ENCODE measurements around the gene GSTT2.

DNA sequence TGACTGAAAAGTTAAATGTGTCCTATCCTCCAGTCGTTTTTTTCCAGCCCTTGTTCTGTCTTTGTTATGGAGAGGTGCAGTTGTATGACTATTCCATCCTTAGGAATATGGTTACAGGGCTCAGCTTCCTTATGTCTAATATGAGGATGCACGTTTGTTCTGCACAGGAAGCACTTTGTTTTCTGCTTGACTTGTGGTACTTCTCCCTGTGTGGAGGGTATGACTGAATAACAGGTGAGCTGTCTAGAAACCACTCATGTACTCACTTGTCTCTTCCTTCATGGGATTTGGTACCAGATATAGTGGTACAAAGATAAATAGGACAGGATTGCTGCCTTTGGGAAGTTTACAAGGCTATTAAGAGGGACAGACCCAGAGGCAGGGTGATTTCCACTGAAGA lies 48.6 kb downstream of the GSTT2 start:
- TF ChIP-seq, protein P1, sequence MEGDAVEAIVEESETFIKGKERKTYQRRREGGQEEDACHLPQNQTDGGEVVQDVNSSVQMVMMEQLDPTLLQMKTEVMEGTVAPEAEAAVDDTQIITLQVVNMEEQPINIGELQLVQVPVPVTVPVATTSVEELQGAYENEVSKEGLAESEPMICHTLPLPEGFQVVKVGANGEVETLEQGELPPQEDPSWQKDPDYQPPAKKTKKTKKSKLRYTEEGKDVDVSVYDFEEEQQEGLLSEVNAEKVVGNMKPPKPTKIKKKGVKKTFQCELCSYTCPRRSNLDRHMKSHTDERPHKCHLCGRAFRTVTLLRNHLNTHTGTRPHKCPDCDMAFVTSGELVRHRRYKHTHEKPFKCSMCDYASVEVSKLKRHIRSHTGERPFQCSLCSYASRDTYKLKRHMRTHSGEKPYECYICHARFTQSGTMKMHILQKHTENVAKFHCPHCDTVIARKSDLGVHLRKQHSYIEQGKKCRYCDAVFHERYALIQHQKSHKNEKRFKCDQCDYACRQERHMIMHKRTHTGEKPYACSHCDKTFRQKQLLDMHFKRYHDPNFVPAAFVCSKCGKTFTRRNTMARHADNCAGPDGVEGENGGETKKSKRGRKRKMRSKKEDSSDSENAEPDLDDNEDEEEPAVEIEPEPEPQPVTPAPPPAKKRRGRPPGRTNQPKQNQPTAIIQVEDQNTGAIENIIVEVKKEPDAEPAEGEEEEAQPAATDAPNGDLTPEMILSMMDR (IDR thresholded peaks at IDR 0.05) = no peak
- TF ChIP-seq POLR2A (IDR thresholded peaks at IDR 0.05) = no peak
